ENCODE data around the gene SCAMP2.
A peak's percentile ranks its signal among the peaks of the same experiment; 100 is the strongest.

SCAMP2 gene

DNA sequence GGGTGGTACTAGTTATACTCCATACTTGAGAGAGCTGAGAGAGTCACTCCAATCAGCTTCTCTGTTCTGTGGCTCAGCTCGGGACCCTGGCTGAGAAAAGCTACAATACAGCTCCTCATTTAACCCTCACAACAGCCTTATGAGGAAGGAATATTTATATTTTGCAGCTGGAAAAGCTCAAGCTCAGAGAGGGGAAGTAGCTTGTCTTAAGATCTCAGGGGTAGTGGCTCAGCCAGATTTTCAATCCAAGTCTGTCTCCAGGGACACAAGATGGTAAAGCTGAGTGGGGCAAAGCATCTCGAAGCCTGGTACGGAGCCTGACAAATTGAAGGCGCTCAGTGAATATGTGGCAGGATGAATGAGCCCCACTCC is 14.8 kb downstream of the SCAMP2 start:
- DNase-seq (ENCODE audit: low read depth), result no peak

GRCh38 chr15:74857671-74858368 is 15.3 kb downstream of the SCAMP2 start:
- no peak for DNase-seq (ENCODE audit: low read depth)

DNA sequence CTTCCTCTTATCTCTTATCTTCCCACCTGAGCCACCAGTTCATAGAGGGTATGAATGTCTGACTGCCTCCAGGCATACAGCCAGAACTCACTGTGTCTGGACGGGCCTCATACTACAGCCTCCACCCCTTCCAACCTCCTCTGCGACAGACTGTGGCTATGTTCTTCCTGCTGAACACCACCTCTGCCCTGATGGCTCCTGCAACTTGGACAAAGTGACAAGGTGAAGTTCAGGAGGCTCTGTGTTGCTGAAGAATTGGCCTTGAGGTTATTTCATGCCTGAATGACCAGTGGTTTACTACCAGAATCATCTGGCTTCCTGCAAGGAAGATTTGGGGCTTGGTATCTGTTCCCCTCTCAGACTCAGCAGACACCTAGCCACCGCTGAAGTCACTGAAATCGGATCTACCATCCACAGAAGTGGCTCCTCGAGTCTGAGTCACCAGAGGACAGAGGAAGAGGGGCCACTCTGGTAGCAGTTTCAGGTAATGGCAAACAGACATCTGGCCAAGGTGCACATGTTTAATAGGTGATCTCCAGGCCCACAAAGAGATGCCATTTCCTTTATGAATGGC is 16.0 kb downstream of the SCAMP2 start:
- DNase-seq (ENCODE audit: low read depth), result no peak

DNA sequence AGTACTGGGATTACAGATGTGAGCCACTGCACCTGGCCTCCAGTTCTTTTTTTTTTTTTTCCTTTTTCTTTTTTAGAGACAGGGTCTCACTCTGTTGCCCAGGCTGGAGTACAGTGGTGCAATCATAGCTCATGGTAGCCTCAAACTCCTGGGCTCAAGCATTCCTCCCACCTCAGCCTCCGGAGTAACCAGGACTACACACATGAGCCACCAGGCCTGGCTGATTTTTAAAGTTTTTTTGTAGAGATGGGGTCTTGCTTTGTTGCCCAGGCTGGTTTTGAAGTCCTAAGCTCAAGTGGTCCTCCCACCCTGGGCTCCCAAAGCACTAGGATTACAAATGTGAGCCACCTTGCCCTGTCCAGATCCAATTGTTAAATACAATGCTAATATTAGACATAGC is 16.6 kb downstream of the SCAMP2 start:
- no peak for DNase-seq (ENCODE audit: low read depth)

GRCh38 chr15:74855857-74856256 is 17.3 kb downstream of the SCAMP2 start:
- no peak for DNase-seq (ENCODE audit: low read depth)

- DNase-seq (ENCODE audit: low read depth), result no peak
These were observed 18.6 kb downstream of the SCAMP2 start for GRCh38 chr15:74854453-74855022.

DNA sequence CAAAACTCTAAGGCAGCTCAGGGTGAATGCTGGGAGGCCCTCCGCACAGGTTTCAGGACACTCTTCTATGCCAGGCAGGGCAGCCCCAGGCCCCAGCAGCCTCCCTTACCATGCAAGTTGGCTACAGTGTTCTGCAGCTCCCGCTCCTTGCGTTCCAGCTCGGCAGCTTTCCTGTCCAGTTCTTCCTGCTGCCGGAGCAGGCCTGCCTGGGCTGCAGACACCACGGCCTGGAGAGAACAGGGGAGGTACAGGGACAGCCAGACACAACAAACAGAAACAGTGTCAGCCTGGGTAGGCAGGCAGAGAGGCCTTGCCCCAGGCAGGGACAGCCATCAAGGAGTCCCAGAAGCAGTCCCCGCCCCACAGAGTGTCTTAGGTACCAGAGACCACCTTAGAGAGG is 21.2 kb downstream of the SCAMP2 start:
- no peak for DNase-seq (ENCODE audit: low read depth)

DNA sequence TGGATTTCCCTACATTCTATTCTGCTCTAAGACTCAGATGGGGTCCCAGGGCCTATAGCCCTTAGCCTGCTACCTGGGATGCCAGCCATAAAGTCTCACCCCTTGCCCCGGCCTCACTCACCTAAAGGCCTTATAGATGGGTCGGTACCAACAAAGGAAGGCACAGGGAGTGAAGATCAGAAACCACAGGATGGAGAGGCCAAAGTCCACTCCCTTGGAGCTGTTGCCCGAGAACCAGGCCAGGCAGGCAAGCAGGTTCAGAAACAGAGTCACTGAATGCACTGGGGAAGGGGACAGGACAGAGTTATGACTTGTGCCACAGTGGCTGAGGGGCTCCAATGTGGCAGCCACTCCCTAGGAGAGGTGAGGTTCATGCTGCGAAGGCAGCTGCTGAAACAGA is 22.8 kb downstream of the SCAMP2 start:
- no peak for DNase-seq (ENCODE audit: low read depth)

GRCh38 chr15:74847432-74847831 is 25.7 kb downstream of the SCAMP2 start:
- DNase-seq (ENCODE audit: low read depth), result no peak

DNA sequence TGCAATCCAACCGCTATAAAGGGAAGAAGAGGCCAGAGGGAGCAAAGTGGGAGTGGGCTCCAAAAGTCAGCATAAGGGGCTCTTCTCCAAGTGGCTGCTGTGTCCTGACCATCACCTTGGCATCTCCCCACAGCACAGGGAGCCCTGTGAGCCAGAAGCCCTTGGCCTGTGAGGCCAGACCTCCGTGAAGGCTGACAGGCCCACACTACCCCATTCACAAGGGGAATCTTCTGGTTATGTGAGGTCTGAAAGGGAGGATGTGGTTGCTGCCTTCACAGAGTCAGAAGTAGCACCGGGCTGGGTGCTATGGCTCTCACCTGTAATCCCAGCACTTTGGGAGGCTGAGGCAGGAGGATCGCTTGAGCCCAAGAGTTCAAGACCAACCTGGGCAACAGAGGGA is 27.6 kb downstream of the SCAMP2 start:
- no peak for DNase-seq (ENCODE audit: low read depth)

DNA sequence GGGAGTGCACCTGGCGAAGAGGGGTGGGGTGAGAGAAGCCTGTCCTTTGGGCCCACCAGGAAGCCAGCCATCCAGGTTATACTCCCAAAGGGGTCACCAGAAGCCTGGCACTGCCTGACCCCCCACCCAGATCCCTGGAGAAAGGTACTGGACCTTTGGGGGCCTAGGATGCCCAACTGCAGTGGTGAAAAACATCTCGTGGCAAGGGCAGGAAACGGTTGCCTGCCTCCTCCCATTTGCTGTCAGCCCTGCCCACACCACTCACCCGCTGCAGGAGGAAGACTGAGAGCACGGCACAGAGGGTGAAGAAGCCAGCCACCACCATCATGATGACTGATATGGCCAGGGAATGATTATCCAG is 28.0 kb downstream of the SCAMP2 start:
- peak; percentile 24 for DNase-seq (ENCODE audit: low read depth)

DNA sequence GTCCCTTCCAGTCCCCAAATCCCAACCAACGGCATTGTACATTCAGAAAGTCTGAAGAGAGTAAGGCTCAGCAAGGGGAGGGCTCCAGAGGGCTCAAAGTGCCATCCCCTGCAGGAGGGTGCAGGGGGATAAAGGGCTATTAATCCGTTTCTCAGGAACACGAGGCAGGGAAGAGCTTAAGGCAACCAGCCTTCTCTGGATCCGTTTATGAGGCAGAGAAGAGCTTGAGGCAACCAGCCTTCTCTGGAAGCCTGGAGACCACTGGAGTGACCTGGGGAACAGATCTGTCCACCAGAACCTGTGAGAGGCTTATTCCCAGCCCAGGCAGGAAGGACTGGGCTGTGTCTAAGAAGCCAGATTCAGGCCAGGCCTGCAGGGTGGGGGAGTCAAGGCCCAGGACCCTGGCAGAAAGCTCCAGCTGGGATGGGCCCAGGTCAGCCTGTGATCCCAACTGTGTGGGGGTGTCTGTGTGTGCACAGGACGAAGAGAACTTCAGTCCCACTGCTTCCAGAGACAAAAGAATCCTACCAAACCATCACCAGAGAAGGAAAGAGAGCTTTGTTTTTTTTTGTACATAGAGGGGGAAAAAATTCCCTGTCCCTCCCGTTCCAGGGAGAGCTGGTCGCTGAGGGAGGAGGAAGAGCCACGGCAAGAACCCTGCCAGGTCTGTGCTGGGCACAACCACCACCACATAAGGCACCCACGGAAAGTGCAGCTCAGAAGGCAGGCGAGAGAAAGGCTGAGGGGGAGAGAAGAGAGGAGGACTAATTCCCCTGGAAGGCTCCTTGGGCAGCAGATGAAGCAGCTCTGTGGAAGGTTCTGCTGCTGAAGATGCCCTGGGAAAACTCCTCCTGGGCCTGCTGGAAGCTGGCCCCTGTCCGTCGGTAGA is 28.6 kb downstream of the SCAMP2 start:
- DNase-seq (ENCODE audit: low read depth), result no peak

DNA sequence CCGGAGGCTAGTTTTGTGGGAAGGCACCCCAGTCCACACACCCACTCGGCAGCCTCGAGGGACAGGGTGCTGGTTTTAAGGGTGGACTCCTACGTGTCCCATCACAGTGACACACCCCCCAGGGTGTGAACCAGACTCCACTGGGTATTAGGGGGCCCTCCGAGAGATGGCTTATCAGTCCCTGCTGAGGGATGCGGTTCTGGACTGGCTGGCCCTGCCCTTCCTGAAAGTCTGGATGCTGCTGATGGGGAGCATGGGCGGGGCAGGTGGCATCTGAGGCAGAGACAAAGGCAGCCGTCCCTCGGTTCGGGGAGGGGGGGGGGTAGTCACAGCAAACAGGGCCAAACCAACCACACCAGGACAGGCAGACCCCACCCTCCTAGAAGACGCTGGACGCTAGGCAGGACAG is 29.3 kb downstream of the SCAMP2 start:
- DNase-seq (ENCODE audit: low read depth), result no peak

DNA sequence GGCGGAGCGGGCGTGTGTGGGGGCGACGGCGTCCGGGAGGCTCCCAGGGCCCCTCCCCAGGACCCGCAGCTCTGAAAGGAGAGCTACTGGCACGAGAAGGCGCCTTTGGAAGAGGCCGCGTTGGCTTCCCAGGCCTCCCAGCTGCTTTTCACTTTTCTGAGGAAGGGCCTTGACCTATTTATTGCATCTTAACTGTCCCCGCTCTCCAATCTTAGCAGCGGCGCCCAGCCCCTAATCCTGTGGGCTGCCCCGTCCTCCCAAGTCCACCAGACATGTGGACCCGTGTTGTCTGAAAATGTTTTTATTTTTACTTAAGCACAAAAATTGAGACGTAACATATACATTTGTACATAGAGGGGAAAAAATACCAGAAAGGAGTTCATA is 29.7 kb downstream of the SCAMP2 start:
- no peak for DNase-seq (ENCODE audit: low read depth)

- peak; percentile 82 for DNase-seq (ENCODE audit: low read depth)
These were observed 30.4 kb downstream of the SCAMP2 start, which contains the start of gene ULK3 for GRCh38 chr15:74842581-74843444. Gene ULK3 (minus strand): TSS chr15:74843156. CDS start chr15:74843105, 51 bp downstream.

DNA sequence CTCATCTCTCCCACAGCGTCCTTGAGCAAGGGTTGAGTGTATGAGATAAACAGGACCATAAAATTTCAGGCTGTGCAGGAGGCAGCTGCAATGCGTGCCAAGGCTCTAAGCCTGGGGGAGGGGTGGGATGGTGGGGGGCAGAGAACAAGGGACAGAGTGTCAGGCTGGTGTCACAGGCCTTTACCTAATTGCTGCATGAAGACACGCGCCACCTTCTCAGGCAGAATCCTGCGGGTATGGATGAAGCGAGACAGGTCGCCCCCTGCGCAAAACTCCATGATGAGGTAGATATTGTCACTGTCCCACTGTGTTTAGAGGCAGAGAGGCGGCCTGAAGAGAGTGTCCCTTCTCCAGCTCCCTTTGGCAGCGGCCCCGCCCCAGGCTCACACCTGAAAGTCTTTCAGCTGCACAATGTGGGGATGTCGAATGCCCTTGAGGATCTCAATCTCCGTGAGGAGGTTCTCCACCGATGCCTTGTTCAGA is 31.2 kb downstream of the SCAMP2 start:
- DNase-seq (ENCODE audit: low read depth), result no peak

GRCh38 chr15:74840851-74841775 is 32.1 kb downstream of the SCAMP2 start:
- DNase-seq (ENCODE audit: low read depth), result no peak

GRCh38 chr15:74839526-74840395 is 33.4 kb downstream of the SCAMP2 start:
- DNase-seq (ENCODE audit: low read depth), result no peak

- DNase-seq (ENCODE audit: low read depth), result no peak
These were observed 34.2 kb downstream of the SCAMP2 start for GRCh38 chr15:74838746-74839525.

Data from stimulated activated CD8-positive, alpha-beta memory T cell treated with anti-CD3 and anti-CD28 coated beads, Interleukin-7, amount 100 ng/mL, for 24 hours (primary cell).